Spleen (tissue), 11 donors: ENCODE data around the gene CPE. TPM values are rescaled to one million over a fixed set of nuclear protein-coding genes. Genes with fewer than 3 reads are reported as not detected.

Experiments used
- DNase-seq: peaks from one replicate; pipeline ENCODE4 v3.0.0-alpha.2; 2020
- H3K27ac ChIP-seq, 8 donors: fragments of 200-600 bp; sonication (generic) in 7 of 8; 1 replicate in 4 of 8; 2 replicates in 4 of 8; pipeline versions ENCODE4 v1.5.0 to v1.8.0; 2016 to 2021; ENCODE audit warnings: inconsistent platforms in 4 of 8, mild to moderate bottlenecking in 4 of 8, moderate library complexity in 1 of 8
- H3K27me3 ChIP-seq, 7 donors: fragments of 200-600 bp; sonication (generic) in 6 of 7; replicated peaks in 1 of 7; 1 replicate in 4 of 7; 2 replicates in 3 of 7; pipeline versions ENCODE4 v1.5.0 to v1.8.0; 2016 to 2021; ENCODE audit warnings: inconsistent platforms in 3 of 7, mild to moderate bottlenecking in 1 of 7
- H3K36me3 ChIP-seq, 6 donors: fragments of 200-600 bp; sonication (generic) in 5 of 6; 1 replicate in 4 of 6; 2 replicates in 2 of 6; pipeline versions ENCODE4 v1.5.0 to v1.8.0; 2016 to 2021; ENCODE audit warnings: inconsistent platforms in 2 of 6
- H3K4me1 ChIP-seq, 6 donors: fragments of 200-600 bp; sonication (generic) in 5 of 6; 1 replicate in 3 of 6; 2 replicates in 3 of 6; pipeline versions ENCODE4 v1.5.0 to v1.8.0; 2016 to 2021; ENCODE audit warnings: inconsistent platforms in 3 of 6
- H3K4me3 ChIP-seq, 8 donors: fragments of 200-600 bp; sonication (generic) in 7 of 8; 1 replicate in 4 of 8; 2 replicates in 4 of 8; pipeline versions ENCODE4 v1.5.0 to v1.8.0; 2016 to 2021; ENCODE audit warnings: inconsistent platforms in 4 of 8, mild to moderate bottlenecking in 4 of 8, moderate library complexity in 2 of 8
- H3K9me3 ChIP-seq, 8 donors: fragments of 200-600 bp; sonication (generic) in 7 of 8; 1 replicate in 4 of 8; 2 replicates in 4 of 8; pipeline versions ENCODE4 v1.5.0 to v1.8.0; 2016 to 2021; ENCODE audit warnings: inconsistent platforms in 4 of 8
- POLR2A ChIP-seq, 3 donors: fragments of 450-650 bp; IDR thresholded peaks; one replicate each; pipeline ENCODE4 v1.5.1; 2017; ENCODE audit warnings: antibody characterized with exemption in 3 of 3, mild to moderate bottlenecking in 1 of 3
- POLR2AphosphoS5 ChIP-seq, 3 donors: sonication (generic); formaldehyde crosslinking; IDR thresholded peaks; one replicate each; pipeline ENCODE4 v1.5.1; 2017; ENCODE audit warnings: antibody characterized with exemption in 3 of 3
- WGBS, 5 donors: extraction: QIAGEN DNeasy Blood & Tissue Kit in 3 of 5; methylation state at CpG; one replicate each; pipeline versions ENCODE4 v1.1.5 to v1.1.7; 2013 to 2018; 5-methylcytosine and 5-hydroxymethylcytosine counted together
- intact Hi-C: fragments of 100-400 bp; cut with DNase I; formaldehyde crosslinking; loops from one replicate; pipeline ENCODE4 v1.15.0; 2023; ENCODE audit warnings: low total_unique reads
- polyA plus RNA-seq, 3 donors: library from polyadenylated mRNA; stranded (reverse); fragments of 200-250 nt; gene quantifications; one replicate each; pipeline ENCODE4 v1.2.1, GENCODE V29; 2013
- total RNA-seq, 7 donors: library from RNA; depleted of rRNA in 3 of 7; stranded (reverse); fragments of >200 nt in 3 of 7; fragmentation: NEBNext Ultra II Directional in 4 of 7; extraction: Animal tissue kit (Norgen Biotek cat#: 25700) in 4 of 7; gene quantifications; one replicate each; pipeline versions ENCODE4 v1.1.0 to v1.2.1, GENCODE V29; 2016 to 2021
- TF ChIP-seq, protein P1 (sequence below), 11 experiments: fragments of 200-600 bp in 7 of 11; fragments of 450-650 bp in 4 of 11; sonication (generic) in 4 of 11; IDR thresholded peaks in 8 of 11; conservative IDR thresholded peaks in 3 of 11; 1 replicate in 7 of 11; 2 replicates in 4 of 11; pipeline versions ENCODE4 v1.4.0 to v1.8.0; 2016 to 2021; ENCODE audit warnings: antibody characterized with exemption in 11 of 11, inconsistent platforms in 4 of 11, mild to moderate bottlenecking in 1 of 11
- donor health status: healthy with polysubstance abuse.
- donor health status: DM: no; HTN: no; CAD: no; lungs with moderate emphysema.
- donor health status: DM: no; HTN: no; CAD: no.
- donor health status: Bipolar disorder and iron deficiency.
- donor health status: healthy.
- donor health status: DM: no; HTN: no; CAD: no.
- donor health status: DM: yes; HTN: yes; CAD: no.

Gene CPE
- total and polyA plus RNA-seq, 10 donors, result 1.5 to 9.8 (median 6.2) TPM

DNA sequence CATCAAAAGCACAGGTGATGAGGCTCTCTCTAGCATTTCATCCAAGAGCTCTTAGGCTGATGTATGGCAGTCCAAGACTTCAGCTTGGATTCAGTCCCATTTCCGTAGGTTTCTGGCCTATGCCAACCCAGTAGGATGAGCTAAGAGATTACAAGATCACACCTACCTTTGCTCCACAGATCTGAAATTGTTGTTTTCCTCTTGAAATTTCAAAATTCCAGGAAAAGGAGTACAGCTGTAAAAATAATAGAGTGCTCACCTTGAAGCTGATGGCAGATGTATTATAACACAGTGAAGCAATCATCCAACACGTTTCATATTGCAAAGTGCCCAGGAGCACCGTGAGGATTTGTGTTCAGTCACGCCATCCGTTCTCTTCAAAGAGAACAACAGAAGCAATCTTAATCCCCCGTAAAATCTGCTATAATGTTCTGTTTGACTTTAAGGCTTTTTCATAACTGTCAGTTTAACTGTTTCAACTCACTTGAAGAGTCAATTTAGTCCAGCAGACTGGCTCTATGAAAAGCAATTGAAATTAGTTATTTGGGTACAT is 137.5 kb downstream of the CPE start:
- WGBS, 5 donors, result 87 to 89% (median 88%) methylated on average over 6 of the region's 6 CpGs
- no peaks in the 10 kb centered on the region for H3K9me3 ChIP-seq
- peaks cover 0 to 17% (median 0%) of the 10 kb centered on the region in 7 donors for H3K27me3 ChIP-seq
- no peak overlapping the region for H3K4me3 ChIP-seq
- DNase-seq, result no peak
- H3K36me3 ChIP-seq, result no peaks in the 10 kb centered on the region
- H3K27ac ChIP-seq, result no peak overlapping the region
- TF ChIP-seq, protein P1, sequence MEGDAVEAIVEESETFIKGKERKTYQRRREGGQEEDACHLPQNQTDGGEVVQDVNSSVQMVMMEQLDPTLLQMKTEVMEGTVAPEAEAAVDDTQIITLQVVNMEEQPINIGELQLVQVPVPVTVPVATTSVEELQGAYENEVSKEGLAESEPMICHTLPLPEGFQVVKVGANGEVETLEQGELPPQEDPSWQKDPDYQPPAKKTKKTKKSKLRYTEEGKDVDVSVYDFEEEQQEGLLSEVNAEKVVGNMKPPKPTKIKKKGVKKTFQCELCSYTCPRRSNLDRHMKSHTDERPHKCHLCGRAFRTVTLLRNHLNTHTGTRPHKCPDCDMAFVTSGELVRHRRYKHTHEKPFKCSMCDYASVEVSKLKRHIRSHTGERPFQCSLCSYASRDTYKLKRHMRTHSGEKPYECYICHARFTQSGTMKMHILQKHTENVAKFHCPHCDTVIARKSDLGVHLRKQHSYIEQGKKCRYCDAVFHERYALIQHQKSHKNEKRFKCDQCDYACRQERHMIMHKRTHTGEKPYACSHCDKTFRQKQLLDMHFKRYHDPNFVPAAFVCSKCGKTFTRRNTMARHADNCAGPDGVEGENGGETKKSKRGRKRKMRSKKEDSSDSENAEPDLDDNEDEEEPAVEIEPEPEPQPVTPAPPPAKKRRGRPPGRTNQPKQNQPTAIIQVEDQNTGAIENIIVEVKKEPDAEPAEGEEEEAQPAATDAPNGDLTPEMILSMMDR (IDR thresholded peaks at IDR 0.05 in 8 of 11, conservative IDR thresholded peaks at IDR 0.05 in 3 of 11), result no peak
- TF ChIP-seq POLR2A (IDR thresholded peaks at IDR 0.05) (no peak), POLR2AphosphoS5 (IDR thresholded peaks at IDR 0.05) (no peak)
- intact Hi-C loops, result no loop called here
- no peaks in the 10 kb centered on the region for H3K4me1 ChIP-seq

DNA sequence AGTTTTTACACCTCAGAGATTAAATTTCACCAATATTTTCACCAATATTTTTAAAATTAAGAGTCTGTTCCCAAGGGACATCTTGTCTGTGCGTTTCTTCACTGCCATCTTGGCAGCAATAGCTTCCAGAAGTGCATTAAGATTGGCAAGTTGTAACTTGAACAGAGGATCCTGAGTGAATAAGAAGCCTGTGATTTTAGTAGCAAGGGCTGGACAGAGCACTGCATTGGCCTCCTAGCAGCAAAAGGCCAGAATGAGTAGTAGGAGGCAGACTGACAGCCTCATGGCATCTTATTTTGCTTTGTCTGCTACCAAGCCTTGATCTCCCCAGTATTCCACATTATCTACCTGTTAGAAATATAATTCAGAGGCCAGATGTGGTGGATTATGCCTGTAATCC is 138.4 kb downstream of the CPE start:
- H3K27me3 ChIP-seq, result peaks cover 0 to 17% (median 0%) of the 10 kb centered on the region in 7 donors
- 71 to 88% (median 78%) methylated on average over 1 of the region's 1 CpG for WGBS, 5 donors

DNA sequence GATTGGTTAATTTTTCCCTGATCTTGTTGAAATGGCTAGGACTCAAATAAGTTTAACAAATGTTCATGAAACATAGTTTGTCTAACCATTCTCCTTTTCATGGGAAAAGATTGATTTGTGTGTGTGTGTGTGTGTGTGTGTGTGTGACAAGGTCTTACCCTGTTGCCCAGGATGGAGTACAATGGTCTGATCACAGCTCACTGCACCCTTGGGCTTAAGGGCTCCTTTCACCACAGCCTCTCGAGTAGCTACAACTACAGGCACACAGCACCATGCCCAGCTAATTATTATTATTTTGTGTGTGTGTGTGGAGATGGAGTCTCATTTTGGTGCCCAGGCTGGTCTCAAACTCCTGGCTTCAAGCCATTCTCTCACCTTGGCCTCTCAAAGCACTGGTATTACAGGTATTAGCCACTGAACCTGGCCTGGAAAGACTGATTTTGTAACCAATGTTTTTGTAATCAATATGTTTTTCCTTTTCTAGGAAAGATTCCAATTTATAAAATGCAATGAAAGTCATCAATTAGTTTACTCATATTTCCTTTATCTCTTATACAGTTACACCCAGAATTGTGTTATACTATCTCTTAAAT is 139.3 kb downstream of the CPE start:
- H3K4me3 ChIP-seq, result no peak overlapping the region
- peaks cover 0 to 17% (median 0%) of the 10 kb centered on the region in 7 donors for H3K27me3 ChIP-seq
- no peaks in the 10 kb centered on the region for H3K36me3 ChIP-seq
- 81 to 95% (median 88%) methylated on average over 1 of the region's 1 CpG for WGBS, 5 donors
- no peak overlapping the region for H3K27ac ChIP-seq
- DNase-seq, result no peak
- no peaks in the 10 kb centered on the region for H3K9me3 ChIP-seq
- no peaks in the 10 kb centered on the region for H3K4me1 ChIP-seq
- no peak for TF ChIP-seq POLR2A (IDR thresholded peaks at IDR 0.05)
- TF ChIP-seq POLR2AphosphoS5 (IDR thresholded peaks at IDR 0.05), result no peak
- TF ChIP-seq, protein P1 (IDR thresholded peaks at IDR 0.05 in 8 of 11, conservative IDR thresholded peaks at IDR 0.05 in 3 of 11), result no peak
- intact Hi-C loops, result no loop called here

More for the DNA sequence above, 138.4 kb downstream of the CPE start:
- Histone ChIP-seq H3K4me3 (no peak overlapping the region), H3K4me1 (no peaks in the 10 kb centered on the region), H3K27ac (no peak overlapping the region), H3K9me3 (no peaks in the 10 kb centered on the region), H3K36me3 (no peaks in the 10 kb centered on the region)
- intact Hi-C loops, result no loop called here
- TF ChIP-seq POLR2A (IDR thresholded peaks at IDR 0.05) (no peak), POLR2AphosphoS5 (IDR thresholded peaks at IDR 0.05) (no peak)
- TF ChIP-seq, protein P1 (IDR thresholded peaks at IDR 0.05 in 8 of 11, conservative IDR thresholded peaks at IDR 0.05 in 3 of 11), result no peak
- no peak for DNase-seq

DNA sequence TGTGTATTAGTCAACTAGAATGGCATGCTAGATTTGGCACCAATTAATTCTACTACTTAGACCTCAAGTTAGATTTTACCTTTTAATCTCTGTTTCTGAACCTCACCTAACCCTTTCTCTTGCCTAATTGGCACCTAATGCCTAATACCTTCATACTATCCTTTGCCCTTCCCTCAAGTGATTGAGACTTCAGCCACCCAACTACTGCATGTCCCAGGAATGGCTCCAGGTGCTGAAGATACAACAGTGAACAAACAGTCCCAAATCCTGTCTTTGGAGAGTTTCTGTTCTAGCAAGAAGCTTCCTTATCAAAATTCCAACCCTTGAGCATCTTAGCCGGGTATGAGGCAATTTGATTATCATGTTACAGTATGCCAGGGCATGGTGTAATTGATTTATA is 139.9 kb downstream of the CPE start:
- Histone ChIP-seq H3K27me3 (peaks cover 0 to 17% (median 0%) of the 10 kb centered on the region in 7 donors), H3K9me3 (no peaks in the 10 kb centered on the region), H3K27ac (no peak overlapping the region), H3K4me3 (no peak overlapping the region), H3K36me3 (no peaks in the 10 kb centered on the region), H3K4me1 (no peaks in the 10 kb centered on the region)
- intact Hi-C loops, result no loop called here
- TF ChIP-seq, protein P1 (IDR thresholded peaks at IDR 0.05 in 8 of 11, conservative IDR thresholded peaks at IDR 0.05 in 3 of 11), result no peak
- TF ChIP-seq POLR2AphosphoS5 (IDR thresholded peaks at IDR 0.05), result no peak
- no peak for TF ChIP-seq POLR2A (IDR thresholded peaks at IDR 0.05)
- 77 to 94% (median 84%) methylated on average over 1 of the region's 1 CpG for WGBS, 5 donors
- no peak for DNase-seq
